GM21367 (cell line): Measurements from ENCODE around the gene CMIP.

Source experiments
- ATAC-seq: cut with Tn5 transposase; IDR thresholded peaks from one replicate; pipeline ENCODE4 v1.9.1; 2021; ENCODE audit not compliant: unreplicated experiment

CMIP gene

GRCh38 chr16:81545470-81546250, 101.1 kb downstream of the CMIP start:
- ATAC-seq = no peak

GRCh38 chr16:81546781-81547180, 102.2 kb downstream of the CMIP start:
- no peak for ATAC-seq

- no peak for ATAC-seq
Measured at GRCh38 chr16:81547194-81547938, 102.8 kb downstream of the CMIP start.

GRCh38 chr16:81547939-81548216, 103.3 kb downstream of the CMIP start:
- no peak for ATAC-seq

- no peak for ATAC-seq
Measured at GRCh38 chr16:81548551-81548875, 103.9 kb downstream of the CMIP start.

GRCh38 chr16:81548876-81549546, 104.4 kb downstream of the CMIP start:
- ATAC-seq = no peak

- no peak for ATAC-seq
Measured at GRCh38 chr16:81549547-81550431, 105.2 kb downstream of the CMIP start.

- no peak for ATAC-seq
Measured at GRCh38 chr16:81550432-81550808, 105.8 kb downstream of the CMIP start.

- no peak for ATAC-seq
Measured at GRCh38 chr16:81551151-81551808, 106.7 kb downstream of the CMIP start.

GRCh38 chr16:81551821-81552304, 107.3 kb downstream of the CMIP start:
- ATAC-seq = no peak

GRCh38 chr16:81552743-81553079, 108.1 kb downstream of the CMIP start:
- ATAC-seq = no peak

- ATAC-seq = no peak
Measured at GRCh38 chr16:81553080-81553813, 108.6 kb downstream of the CMIP start.

- ATAC-seq = no peak
Measured at GRCh38 chr16:81553814-81554675, 109.4 kb downstream of the CMIP start.

- no peak for ATAC-seq
Measured at GRCh38 chr16:81554979-81555378, 110.4 kb downstream of the CMIP start.

- no peak for ATAC-seq
Measured at GRCh38 chr16:81555660-81556059, 111.1 kb downstream of the CMIP start.

- no peak for ATAC-seq
Measured at GRCh38 chr16:81556715-81557284, 112.2 kb downstream of the CMIP start.

- no peak for ATAC-seq
Measured at GRCh38 chr16:81558077-81558443, 113.5 kb downstream of the CMIP start.

- ATAC-seq = no peak
Measured at GRCh38 chr16:81558444-81559175, 114.0 kb downstream of the CMIP start.
